HFFc6 (cell line): ENCODE data around the gene PLPP1. TPM values are rescaled to one million over a fixed set of nuclear protein-coding genes. Genes with fewer than 3 reads are reported as not detected.

Experiments
- DNase-seq: peaks from one replicate; pipeline ENCODE4 v3.0.0-alpha.2; 2018
- H3K27ac Mint-ChIP-seq: 2 replicates; pipeline ENCODE4 v1.8.0; 2020; ENCODE audit warnings: mild to moderate bottlenecking, mixed read lengths
- H3K27me3 Mint-ChIP-seq: 2 replicates; pipeline ENCODE4 v1.8.0; 2021; ENCODE audit warnings: mild to moderate bottlenecking, moderate library complexity, mixed read lengths; ENCODE audit not compliant: insufficient read depth
- H3K36me3 Mint-ChIP-seq: 2 replicates; pipeline ENCODE4 v1.8.0; 2021; ENCODE audit warnings: low read depth, mixed read lengths
- H3K4me1 Mint-ChIP-seq: 2 replicates; pipeline ENCODE4 v1.8.0; 2020; ENCODE audit warnings: low read depth, mixed read lengths
- H3K4me3 Mint-ChIP-seq: 2 replicates; pipeline ENCODE4 v1.8.0; 2020; ENCODE audit warnings: mild to moderate bottlenecking, moderate library complexity, mixed read lengths
- H3K9me3 Mint-ChIP-seq: 2 replicates; pipeline ENCODE4 v1.8.0; 2020; ENCODE audit warnings: mild to moderate bottlenecking, mixed read lengths
- CTCF ChIP-seq: fragments of 200-600 bp; sonication (generic); IDR thresholded peaks from 2 replicates; pipeline ENCODE4 v1.5.0; 2021; ENCODE audit warnings: antibody characterized with exemption, mild to moderate bottlenecking
- total RNA-seq, 6 experiments: library from RNA; stranded (reverse); fragmentation: NEBNext Ultra II Directional; extraction: Animal tissue kit (Norgen Biotek cat#: 25700); gene quantifications; 2 replicates in 1 of 6; 3 replicates in 5 of 6; pipeline ENCODE4 v1.2.3, GENCODE V29; 2021

The PLPP1 gene
- total RNA-seq, 6 experiments from 2014 or later, result 20.4 to 28.0 (median 23.3) TPM

- Mint-ChIP-seq H3K4me3 (peak overlapping the region; percentile 12; the same call in 1 of the 2 replicates), H3K9me3 (no peaks in the 10 kb centered on the region), H3K36me3 (peaks cover 36% of the 10 kb centered on the region), H3K4me1 (peaks cover 52% of the 10 kb centered on the region), H3K27me3 (no peaks in the 10 kb centered on the region), H3K27ac (peak overlapping the region; percentile 21; the same call in 1 of the 2 replicates)
- TF ChIP-seq CTCF, result no peak
- peak; percentile 24 for DNase-seq
Observed at GRCh38 chr5:55421074-55421529, 113.7 kb downstream of the PLPP1 start.

- no peak for TF ChIP-seq CTCF
- Mint-ChIP-seq H3K4me1 (peaks cover 71% of the 10 kb centered on the region), H3K27me3 (no peaks in the 10 kb centered on the region), H3K9me3 (no peaks in the 10 kb centered on the region), H3K4me3 (peak overlapping the region; percentile 14), H3K36me3 (peaks cover 25% of the 10 kb centered on the region), H3K27ac (peak overlapping the region; percentile 60)
- peak; percentile 63 for DNase-seq
Observed at GRCh38 chr5:55418994-55419968, 115.5 kb downstream of the PLPP1 start.

GRCh38 chr5:55416306-55416705 lies 118.5 kb downstream of the PLPP1 start:
- H3K27me3 Mint-ChIP-seq, result no peaks in the 10 kb centered on the region
- no peak for TF ChIP-seq CTCF
- H3K27ac Mint-ChIP-seq, result peak overlapping the region; percentile 30
- peak; percentile 30 for DNase-seq
- no peak overlapping the region for H3K4me3 Mint-ChIP-seq
- no peaks in the 10 kb centered on the region for H3K9me3 Mint-ChIP-seq
- peaks cover 71% of the 10 kb centered on the region for H3K4me1 Mint-ChIP-seq
- peaks cover 9% of the 10 kb centered on the region for H3K36me3 Mint-ChIP-seq

DNA sequence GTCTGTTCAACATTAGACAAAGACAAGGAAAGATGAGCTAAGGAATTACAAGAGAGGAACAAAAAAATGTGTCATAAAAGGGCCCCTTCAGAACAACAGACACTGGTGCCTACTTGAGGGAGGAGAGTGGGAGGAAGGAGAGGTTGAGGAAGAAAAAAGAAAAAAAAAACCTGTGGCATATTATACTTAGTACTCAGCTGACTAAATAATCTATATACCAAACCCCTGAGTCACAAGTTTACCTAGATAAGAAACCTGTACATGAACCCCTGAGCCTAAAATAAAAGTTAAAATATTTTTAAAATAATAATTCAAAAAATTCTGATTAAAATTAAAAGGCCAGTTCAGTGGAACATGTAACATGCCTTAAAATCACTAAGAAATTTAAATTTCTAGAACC lies 119.7 kb downstream of the PLPP1 start:
- H3K4me1 Mint-ChIP-seq, result peaks cover 59% of the 10 kb centered on the region
- no peak overlapping the region; the same call in 1 of the 2 replicates for H3K4me3 Mint-ChIP-seq
- DNase-seq, result no peak
- peak overlapping the region; percentile 30 for H3K27ac Mint-ChIP-seq
- TF ChIP-seq CTCF, result no peak
- H3K9me3 Mint-ChIP-seq, result no peaks in the 10 kb centered on the region
- H3K36me3 Mint-ChIP-seq, result no peaks in the 10 kb centered on the region; the same call in 1 of the 2 replicates
- no peaks in the 10 kb centered on the region for H3K27me3 Mint-ChIP-seq

DNA sequence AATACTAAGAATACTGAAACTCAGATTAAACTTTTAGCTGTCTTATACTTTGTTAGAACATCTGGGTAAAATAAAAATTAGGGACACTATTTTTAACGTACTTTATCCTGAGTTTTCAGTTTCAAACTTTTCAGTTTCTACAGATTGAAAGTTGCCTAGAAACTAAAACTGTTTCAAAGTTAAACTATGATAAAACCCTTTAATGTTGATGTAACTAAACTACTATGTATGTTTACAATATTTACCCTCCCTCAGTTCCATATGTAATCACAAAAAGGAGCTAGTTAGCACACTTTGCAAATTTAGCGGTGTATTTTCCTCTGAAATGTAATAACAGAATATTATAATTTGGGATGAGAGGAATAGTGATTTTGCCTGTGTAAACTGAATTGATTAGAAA lies 121.1 kb downstream of the PLPP1 start:
- H3K36me3 Mint-ChIP-seq, result no peaks in the 10 kb centered on the region; the same call in 1 of the 2 replicates
- H3K27ac Mint-ChIP-seq, result no peak overlapping the region

More for the DNA sequence above, 121.1 kb downstream of the PLPP1 start:
- Mint-ChIP-seq H3K4me1 (peaks cover 45% of the 10 kb centered on the region), H3K4me3 (no peak overlapping the region), H3K27me3 (no peaks in the 10 kb centered on the region), H3K9me3 (no peaks in the 10 kb centered on the region)
- no peak for DNase-seq
- TF ChIP-seq CTCF, result no peak
